Measurements from ENCODE around the gene SRGAP1.

The SRGAP1 gene

DNA sequence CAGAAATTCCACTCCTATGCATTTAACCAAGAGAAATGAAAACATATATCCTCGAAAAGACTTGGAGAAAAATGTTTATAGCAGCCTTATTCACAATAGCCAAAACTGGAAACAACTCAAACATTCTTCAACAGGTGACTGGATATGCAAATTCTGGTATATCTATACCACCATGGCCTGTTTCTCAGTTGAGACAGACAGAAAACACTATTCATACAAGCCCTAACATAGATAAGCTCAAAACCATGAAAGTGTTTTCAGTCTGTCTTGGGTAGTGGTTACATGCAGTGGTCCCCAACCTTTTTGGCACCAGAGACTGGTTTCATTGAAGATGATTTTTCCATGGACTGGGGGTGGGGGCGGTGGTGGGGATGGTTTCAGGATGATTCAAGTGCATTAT is 83.8 kb downstream of the SRGAP1 start:
- Histone ChIP-seq H3K9ac (ENCODE audit: low read length) (no peak overlapping the region), H3K9me3 (ENCODE audit: control insufficient read depth, low read depth, low read length) (no peaks in the 10 kb centered on the region), H3K4me1 (ENCODE audit: control insufficient read depth, low read depth, low read length) (peaks cover 5% of the 10 kb centered on the region), H3K36me3 (ENCODE audit: control insufficient read depth, low read depth, low read length) (no peaks in the 10 kb centered on the region), H3K27me3 (ENCODE audit: control insufficient read depth, insufficient read depth, low read length) (no peaks in the 10 kb centered on the region), H3K27ac (ENCODE audit: low read length) (no peak overlapping the region), H3K4me3 (ENCODE audit: low read length) (no peak overlapping the region)

DNA sequence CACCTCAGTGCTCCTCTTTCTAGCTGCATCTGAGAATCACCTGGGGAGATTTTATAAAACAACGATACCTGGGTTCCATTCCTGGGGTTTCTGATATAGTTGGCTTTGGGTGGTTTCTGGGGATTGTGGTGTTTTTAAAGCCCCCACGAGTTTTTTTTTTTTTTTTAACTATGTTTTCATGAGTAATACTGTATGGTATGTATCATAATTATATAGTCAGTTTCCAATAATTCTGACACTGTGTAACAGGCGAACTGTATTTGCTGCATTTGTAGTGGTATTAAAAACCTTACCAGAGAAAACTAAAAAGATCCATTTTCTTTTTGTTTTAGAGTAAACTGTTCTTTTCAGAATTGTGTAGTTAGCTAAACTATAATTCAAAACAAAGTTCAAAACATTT is 84.9 kb downstream of the SRGAP1 start:
- Histone ChIP-seq H3K36me3 (ENCODE audit: control insufficient read depth, low read depth, low read length) (no peaks in the 10 kb centered on the region), H3K9ac (ENCODE audit: low read length) (no peak overlapping the region), H3K27ac (ENCODE audit: low read length) (no peak overlapping the region)

DNA sequence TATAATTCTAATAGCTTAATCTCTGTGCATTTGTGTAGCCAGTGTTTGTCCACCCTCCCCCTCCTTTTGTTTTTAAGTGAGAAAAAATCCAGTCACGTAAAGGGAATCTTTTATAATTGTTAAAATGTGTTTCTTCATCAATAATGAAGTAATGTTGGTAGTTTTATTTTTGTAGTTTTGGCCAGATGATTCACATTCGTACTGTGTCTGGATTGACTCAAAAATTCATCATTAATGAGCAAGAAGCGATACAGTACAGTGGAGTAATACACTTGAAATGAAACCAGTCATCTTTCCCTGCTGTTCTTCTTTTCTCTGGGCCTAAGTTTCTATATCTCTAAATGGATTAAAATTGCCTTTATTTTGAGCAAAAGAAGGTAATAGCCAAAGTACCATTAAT is 86.5 kb downstream of the SRGAP1 start:
- no peak overlapping the region for H3K4me3 ChIP-seq (ENCODE audit: low read length)
- no peak overlapping the region for H3K9ac ChIP-seq (ENCODE audit: low read length)
- peaks cover 5% of the 10 kb centered on the region for H3K4me1 ChIP-seq (ENCODE audit: control insufficient read depth, low read depth, low read length)
- H3K27me3 ChIP-seq (ENCODE audit: control insufficient read depth, insufficient read depth, low read length): no peaks in the 10 kb centered on the region
- no peak overlapping the region for H3K27ac ChIP-seq (ENCODE audit: low read length)
- H3K36me3 ChIP-seq (ENCODE audit: control insufficient read depth, low read depth, low read length): no peaks in the 10 kb centered on the region
- no peaks in the 10 kb centered on the region for H3K9me3 ChIP-seq (ENCODE audit: control insufficient read depth, low read depth, low read length)

More for the DNA sequence above, 84.9 kb downstream of the SRGAP1 start:
- peaks cover 5% of the 10 kb centered on the region for H3K4me1 ChIP-seq (ENCODE audit: control insufficient read depth, low read depth, low read length)
- H3K4me3 ChIP-seq (ENCODE audit: low read length): no peak overlapping the region
- H3K27me3 ChIP-seq (ENCODE audit: control insufficient read depth, insufficient read depth, low read length): no peaks in the 10 kb centered on the region
- H3K9me3 ChIP-seq (ENCODE audit: control insufficient read depth, low read depth, low read length): no peaks in the 10 kb centered on the region

DNA sequence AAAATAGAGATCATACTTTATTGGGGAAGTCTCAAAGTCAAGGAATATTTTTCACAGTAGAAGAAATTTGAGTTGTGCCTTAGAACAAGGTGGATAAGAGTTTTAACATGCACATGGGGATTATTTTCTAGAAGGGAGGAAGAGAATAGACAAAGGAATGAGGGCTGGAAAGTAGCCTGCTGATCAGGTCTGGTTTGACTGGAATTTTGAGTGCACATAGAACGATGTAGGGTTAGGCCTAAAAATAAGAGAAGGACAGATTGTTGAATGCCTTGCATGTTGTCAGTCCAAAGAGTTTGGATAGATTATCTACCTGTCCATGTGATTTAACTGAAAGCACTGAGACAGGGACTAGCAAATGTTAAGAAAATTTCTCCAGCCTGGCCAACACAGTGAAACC is 87.2 kb downstream of the SRGAP1 start:
- H3K27ac ChIP-seq (ENCODE audit: low read length): no peak overlapping the region

DNA sequence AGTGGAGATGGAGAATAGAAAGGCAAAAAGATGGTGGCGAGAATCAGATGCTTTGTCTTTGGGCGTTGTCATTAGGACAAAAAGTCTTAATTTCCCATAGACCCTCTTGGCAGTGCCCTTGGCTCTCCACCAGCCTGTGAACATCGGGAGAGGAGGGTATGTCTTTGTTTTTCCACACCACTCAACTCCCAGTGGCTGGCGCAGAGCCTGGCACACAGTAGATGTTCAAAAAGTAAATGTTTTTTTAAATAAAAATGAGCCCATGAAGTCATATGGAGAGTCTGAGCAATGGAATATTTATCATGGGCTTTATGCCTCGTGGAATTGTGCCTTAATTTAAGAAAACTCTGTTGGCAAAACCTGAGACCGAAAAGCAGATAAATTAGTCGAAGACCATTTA is 90.4 kb downstream of the SRGAP1 start:
- H3K4me1 ChIP-seq (ENCODE audit: control insufficient read depth, low read depth, low read length): peaks cover 15% of the 10 kb centered on the region
- H3K9ac ChIP-seq (ENCODE audit: low read length): no peak overlapping the region
- H3K27ac ChIP-seq (ENCODE audit: low read length): no peak overlapping the region

More for the DNA sequence above, 87.2 kb downstream of the SRGAP1 start:
- Histone ChIP-seq H3K9ac (ENCODE audit: low read length) (no peak overlapping the region), H3K4me3 (ENCODE audit: low read length) (no peak overlapping the region), H3K27me3 (ENCODE audit: control insufficient read depth, insufficient read depth, low read length) (no peaks in the 10 kb centered on the region), H3K4me1 (ENCODE audit: control insufficient read depth, low read depth, low read length) (peaks cover 5% of the 10 kb centered on the region), H3K36me3 (ENCODE audit: control insufficient read depth, low read depth, low read length) (no peaks in the 10 kb centered on the region), H3K9me3 (ENCODE audit: control insufficient read depth, low read depth, low read length) (no peaks in the 10 kb centered on the region)

DNA sequence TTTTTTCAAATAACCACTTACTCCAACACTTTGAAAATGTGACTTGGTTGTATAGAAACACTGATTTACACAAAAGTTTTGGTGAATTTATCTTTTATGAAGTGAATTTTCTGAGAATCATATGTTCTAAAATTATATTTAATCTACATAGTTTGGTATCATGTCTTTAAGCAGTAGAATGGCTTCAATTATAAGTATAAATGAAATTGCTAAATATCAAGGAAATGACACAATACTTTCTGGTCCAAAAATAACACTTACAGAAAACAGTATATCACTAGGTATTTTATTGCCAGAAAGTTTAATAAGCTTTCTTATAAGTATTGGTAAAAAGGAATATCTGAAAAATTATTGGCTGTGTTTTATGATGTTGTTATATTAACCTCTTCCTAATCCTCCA is 90.9 kb downstream of the SRGAP1 start:
- no peaks in the 10 kb centered on the region for H3K27me3 ChIP-seq (ENCODE audit: control insufficient read depth, insufficient read depth, low read length)
- no peak overlapping the region for H3K9ac ChIP-seq (ENCODE audit: low read length)
- H3K27ac ChIP-seq (ENCODE audit: low read length): no peak overlapping the region
- H3K36me3 ChIP-seq (ENCODE audit: control insufficient read depth, low read depth, low read length): no peaks in the 10 kb centered on the region
- H3K9me3 ChIP-seq (ENCODE audit: control insufficient read depth, low read depth, low read length): no peaks in the 10 kb centered on the region
- no peak overlapping the region for H3K4me3 ChIP-seq (ENCODE audit: low read length)
- H3K4me1 ChIP-seq (ENCODE audit: control insufficient read depth, low read depth, low read length): peaks cover 19% of the 10 kb centered on the region

More for the DNA sequence above, 90.4 kb downstream of the SRGAP1 start:
- no peaks in the 10 kb centered on the region for H3K9me3 ChIP-seq (ENCODE audit: control insufficient read depth, low read depth, low read length)
- H3K36me3 ChIP-seq (ENCODE audit: control insufficient read depth, low read depth, low read length): no peaks in the 10 kb centered on the region
- no peak overlapping the region for H3K4me3 ChIP-seq (ENCODE audit: low read length)
- no peaks in the 10 kb centered on the region for H3K27me3 ChIP-seq (ENCODE audit: control insufficient read depth, insufficient read depth, low read length)

DNA sequence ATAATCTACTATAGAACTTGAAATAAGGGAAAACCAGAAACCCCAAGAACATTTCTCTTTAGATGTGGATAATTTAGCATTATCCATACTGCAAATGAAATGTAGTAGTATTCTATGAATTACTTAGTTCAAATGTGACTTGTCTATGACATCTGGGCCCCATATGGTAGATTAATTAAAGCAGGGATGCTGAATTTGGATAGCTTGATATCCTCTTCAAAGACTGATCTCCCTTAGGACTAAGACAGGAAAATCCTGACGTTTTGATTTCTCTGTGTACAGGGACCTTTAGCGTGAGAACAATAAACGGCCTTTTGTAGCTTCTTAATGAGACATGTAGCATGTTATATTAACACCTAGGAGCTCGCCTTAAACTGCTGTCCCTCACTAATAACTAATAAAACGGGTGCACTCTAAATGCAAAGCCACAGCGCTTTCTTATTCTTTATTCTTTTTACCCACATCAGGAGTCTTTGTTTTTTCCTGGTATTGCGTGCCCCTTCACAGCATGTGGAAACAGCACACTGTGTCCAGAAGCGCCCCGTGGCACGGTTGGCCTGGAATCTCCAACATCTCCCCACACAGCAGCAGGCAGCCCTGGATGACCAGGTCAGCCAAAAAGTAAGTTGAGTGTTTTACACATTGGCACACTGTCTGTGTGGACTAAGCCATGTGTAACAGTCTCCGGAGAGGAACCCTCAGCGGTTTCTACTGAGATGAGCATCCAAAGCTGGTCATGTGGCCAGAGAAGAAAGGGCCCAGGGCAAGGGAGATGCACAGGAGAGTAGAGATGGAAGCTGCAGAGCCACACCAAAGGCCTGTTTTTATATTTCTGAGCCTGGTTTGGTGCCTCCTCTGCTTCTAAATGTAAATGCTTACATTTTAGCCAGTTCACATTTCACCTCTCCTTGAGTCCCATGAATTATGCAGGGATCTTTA is 93.1 kb downstream of the SRGAP1 start:
- H3K27me3 ChIP-seq (ENCODE audit: control insufficient read depth, insufficient read depth, low read length): no peaks in the 10 kb centered on the region
- H3K4me1 ChIP-seq (ENCODE audit: control insufficient read depth, low read depth, low read length): peaks cover 19% of the 10 kb centered on the region
- no peak overlapping the region for H3K9ac ChIP-seq (ENCODE audit: low read length)
- H3K27ac ChIP-seq (ENCODE audit: low read length): no peak overlapping the region
- H3K36me3 ChIP-seq (ENCODE audit: control insufficient read depth, low read depth, low read length): no peaks in the 10 kb centered on the region
- H3K4me3 ChIP-seq (ENCODE audit: low read length): no peak overlapping the region
- H3K9me3 ChIP-seq (ENCODE audit: control insufficient read depth, low read depth, low read length): no peaks in the 10 kb centered on the region

DNA sequence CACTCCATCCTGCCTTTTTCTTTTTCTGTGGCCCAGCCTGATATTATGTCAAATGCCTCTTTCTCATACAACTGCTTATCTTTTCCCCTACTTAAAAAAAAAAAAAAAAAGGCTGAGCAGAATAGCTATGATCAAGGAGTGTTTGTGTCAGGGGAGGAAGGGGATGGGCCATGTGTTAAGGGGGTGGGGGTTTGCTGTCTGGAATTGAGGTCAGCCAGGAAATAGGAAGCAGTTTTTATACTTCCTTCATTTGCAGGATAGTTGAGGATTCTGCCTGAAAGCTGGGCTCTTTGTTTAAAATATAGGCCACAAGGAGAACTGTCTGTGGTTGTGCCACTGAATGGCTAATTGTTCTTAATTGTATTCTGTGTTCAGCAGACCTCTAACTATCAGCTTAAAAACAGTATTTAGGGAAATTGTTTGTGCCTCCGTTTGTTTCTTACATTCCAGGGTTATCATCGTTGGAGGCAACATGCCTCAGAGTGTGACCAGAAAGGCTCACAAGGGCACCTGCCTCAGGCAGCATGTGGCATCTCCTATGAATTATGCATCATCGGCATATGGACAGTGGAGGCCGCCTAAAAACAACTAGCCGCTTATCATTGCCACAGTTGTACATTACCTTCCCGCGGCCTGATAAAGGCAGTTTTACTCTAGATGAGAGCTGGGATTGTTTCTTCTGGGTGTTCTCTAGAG is 96.0 kb downstream of the SRGAP1 start:
- H3K4me1 ChIP-seq (ENCODE audit: control insufficient read depth, low read depth, low read length): peaks cover 19% of the 10 kb centered on the region
- no peak overlapping the region for H3K9ac ChIP-seq (ENCODE audit: low read length)
- no peak overlapping the region for H3K27ac ChIP-seq (ENCODE audit: low read length)
- H3K9me3 ChIP-seq (ENCODE audit: control insufficient read depth, low read depth, low read length): no peaks in the 10 kb centered on the region
- H3K4me3 ChIP-seq (ENCODE audit: low read length): no peak overlapping the region
- no peaks in the 10 kb centered on the region for H3K27me3 ChIP-seq (ENCODE audit: control insufficient read depth, insufficient read depth, low read length)
- no peaks in the 10 kb centered on the region for H3K36me3 ChIP-seq (ENCODE audit: control insufficient read depth, low read depth, low read length)

DNA sequence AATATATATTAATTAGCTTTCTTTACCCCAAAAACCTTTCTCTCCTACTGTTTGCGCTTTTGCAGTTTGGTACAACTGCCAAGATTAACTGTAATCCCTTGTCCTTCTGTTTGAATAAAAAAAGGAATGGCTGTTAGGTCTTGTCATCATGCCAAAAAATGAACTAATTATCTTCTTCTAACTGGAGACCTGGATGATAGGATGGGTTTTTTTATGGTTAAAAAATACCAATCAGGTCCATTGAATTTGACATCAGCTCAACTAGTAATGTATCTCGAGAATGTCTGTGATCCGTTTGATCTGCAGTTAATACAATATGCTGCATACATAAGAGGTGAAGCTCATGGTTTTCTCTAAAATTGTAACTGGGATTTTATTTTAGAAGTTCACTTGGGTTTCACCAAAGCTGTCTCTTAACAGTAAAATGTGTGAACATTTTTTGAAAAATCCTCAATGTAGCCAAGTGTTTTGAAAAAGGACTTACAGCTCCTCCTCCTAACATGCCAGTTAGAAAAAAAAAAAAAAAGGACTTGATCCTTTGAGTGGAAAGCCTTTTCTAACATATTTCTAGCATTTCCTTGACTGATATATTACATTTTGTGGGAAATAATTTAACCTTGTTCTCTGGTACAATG is 96.8 kb downstream of the SRGAP1 start:
- Histone ChIP-seq H3K4me1 (ENCODE audit: control insufficient read depth, low read depth, low read length) (peaks cover 19% of the 10 kb centered on the region), H3K4me3 (ENCODE audit: low read length) (no peak overlapping the region), H3K9ac (ENCODE audit: low read length) (no peak overlapping the region), H3K36me3 (ENCODE audit: control insufficient read depth, low read depth, low read length) (no peaks in the 10 kb centered on the region), H3K27me3 (ENCODE audit: control insufficient read depth, insufficient read depth, low read length) (no peaks in the 10 kb centered on the region), H3K9me3 (ENCODE audit: control insufficient read depth, low read depth, low read length) (no peaks in the 10 kb centered on the region), H3K27ac (ENCODE audit: low read length) (no peak overlapping the region)

DNA sequence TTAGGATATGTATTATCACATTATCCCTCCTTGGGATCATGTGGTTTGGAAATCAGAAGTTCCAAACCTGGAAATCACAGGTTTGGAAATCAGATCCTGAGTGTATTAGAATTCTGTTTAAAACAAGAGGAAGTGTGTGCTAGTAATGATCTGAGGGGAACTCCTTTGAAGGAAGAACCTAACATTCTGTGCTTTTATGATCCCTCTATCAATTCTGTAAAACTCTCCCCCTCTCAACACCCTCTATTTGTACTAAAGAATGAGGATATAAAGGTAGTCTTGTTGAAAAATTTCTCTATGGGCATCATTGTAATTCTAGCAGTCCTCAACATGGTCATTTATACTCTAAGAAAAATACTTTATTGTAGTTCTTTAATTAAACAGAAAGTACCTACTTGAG is 97.4 kb downstream of the SRGAP1 start:
- Histone ChIP-seq H3K27me3 (ENCODE audit: control insufficient read depth, insufficient read depth, low read length) (no peaks in the 10 kb centered on the region), H3K27ac (ENCODE audit: low read length) (no peak overlapping the region), H3K36me3 (ENCODE audit: control insufficient read depth, low read depth, low read length) (no peaks in the 10 kb centered on the region), H3K4me1 (ENCODE audit: control insufficient read depth, low read depth, low read length) (peaks cover 19% of the 10 kb centered on the region), H3K4me3 (ENCODE audit: low read length) (no peak overlapping the region), H3K9ac (ENCODE audit: low read length) (no peak overlapping the region), H3K9me3 (ENCODE audit: control insufficient read depth, low read depth, low read length) (no peaks in the 10 kb centered on the region)

DNA sequence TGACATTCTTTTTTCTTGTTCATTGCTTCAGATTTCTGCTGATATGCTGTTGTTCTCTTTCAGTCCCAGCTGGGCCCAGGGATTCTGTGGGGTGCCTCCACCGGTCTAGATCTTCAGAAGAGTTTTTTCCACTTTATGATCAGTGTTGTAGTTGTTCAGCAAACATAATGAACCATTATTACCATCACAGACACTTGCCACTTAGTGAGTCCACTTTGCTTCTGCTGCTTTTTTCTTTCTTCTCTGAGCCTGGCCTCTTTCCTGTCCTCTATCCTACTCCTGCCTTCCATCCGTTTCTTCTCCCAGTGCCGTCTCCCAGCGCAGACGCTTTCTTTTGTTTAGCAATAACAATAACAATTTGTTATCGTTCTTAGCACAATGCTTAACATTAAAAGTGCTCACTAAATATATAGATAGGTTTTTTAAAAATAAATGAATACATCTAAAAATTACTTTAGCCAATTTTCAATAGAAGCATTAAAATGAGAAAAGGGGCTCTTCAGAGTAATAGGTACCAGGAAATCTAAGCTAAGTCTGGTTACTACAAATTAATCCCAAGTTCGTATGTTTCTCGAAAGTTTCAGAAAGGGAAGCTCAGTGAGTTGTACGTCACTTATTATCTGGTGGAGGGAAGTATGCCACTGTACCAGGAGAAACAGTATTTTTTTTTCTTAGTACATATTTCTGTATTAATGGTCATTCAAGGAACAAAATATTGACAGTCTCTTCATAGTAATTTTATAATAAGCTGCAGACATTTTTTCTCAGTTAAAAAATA is 98.2 kb downstream of the SRGAP1 start:
- Histone ChIP-seq H3K9me3 (ENCODE audit: control insufficient read depth, low read depth, low read length) (no peaks in the 10 kb centered on the region), H3K27me3 (ENCODE audit: control insufficient read depth, insufficient read depth, low read length) (no peaks in the 10 kb centered on the region), H3K4me3 (ENCODE audit: low read length) (no peak overlapping the region), H3K4me1 (ENCODE audit: control insufficient read depth, low read depth, low read length) (peaks cover 19% of the 10 kb centered on the region), H3K36me3 (ENCODE audit: control insufficient read depth, low read depth, low read length) (no peaks in the 10 kb centered on the region), H3K9ac (ENCODE audit: low read length) (no peak overlapping the region), H3K27ac (ENCODE audit: low read length) (no peak overlapping the region)
